GM15510 (cell line): ENCODE results near the gene DMRTA1.

Source experiments
- POLR2A ChIP-seq: IDR thresholded peaks from 3 replicates; pipeline ENCODE4 v1.6.1; 2011; ENCODE audit warnings: borderline replicate concordance; ENCODE audit not compliant: insufficient read length; ENCODE audit errors: extremely low read depth

DMRTA1 gene, protein sequence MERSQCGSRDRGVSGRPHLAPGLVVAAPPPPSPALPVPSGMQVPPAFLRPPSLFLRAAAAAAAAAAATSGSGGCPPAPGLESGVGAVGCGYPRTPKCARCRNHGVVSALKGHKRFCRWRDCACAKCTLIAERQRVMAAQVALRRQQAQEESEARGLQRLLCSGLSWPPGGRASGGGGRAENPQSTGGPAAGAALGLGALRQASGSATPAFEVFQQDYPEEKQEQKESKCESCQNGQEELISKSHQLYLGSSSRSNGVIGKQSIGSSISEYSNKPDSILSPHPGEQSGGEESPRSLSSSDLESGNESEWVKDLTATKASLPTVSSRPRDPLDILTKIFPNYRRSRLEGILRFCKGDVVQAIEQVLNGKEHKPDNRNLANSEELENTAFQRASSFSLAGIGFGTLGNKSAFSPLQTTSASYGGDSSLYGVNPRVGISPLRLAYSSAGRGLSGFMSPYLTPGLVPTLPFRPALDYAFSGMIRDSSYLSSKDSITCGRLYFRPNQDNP

GRCh38 chr9:22446589-22446949, at the start of gene DMRTA1:
Gene DMRTA1 (plus strand): TSS chr9:22446824. CDS start chr9:22447066, 242 bp downstream.
- no peak for TF ChIP-seq POLR2A

- no peak for TF ChIP-seq POLR2A
Measured at GRCh38 chr9:22401671-22402070, 45.0 kb upstream of the DMRTA1 start.

DNA sequence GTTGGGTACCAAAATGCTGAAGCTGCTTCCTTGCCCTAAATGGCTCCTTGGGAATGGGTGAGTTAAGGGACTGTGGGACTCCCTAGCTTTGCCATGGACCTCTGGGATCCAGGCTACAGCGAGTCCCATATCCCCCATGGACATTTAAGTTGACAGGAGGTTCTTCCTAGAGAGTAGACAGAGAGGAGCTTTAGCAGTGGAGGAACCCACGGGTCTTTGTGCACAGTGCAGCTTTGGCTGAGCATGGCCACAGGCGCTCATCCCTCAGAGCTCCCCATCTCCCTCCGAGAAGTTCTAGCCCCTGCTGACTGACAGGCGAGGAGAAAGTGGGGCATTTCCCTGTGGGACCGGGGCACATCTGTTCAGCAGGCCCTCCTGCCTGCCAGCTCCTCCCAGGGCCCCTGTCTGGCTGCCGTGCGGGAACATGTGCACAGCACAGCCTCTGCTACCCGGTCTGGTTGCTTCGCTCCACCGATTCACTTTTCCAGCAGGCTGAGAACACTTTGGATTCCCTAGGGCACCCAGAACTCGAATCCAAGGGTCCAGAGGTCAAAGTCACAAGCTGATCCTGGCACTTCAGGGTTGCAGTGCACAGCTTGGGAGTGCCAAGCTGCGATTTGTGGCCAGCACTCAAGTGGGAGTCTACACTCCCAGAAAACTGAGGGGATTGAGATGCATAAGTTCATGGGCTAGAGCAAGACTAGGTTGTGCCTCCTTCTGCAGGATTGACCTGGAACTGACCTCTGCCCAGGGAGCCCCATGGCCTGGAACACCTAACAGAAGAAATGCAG, 40.6 kb upstream of the DMRTA1 start:
- no peak for TF ChIP-seq POLR2A

- TF ChIP-seq POLR2A = no peak
Measured at GRCh38 chr9:22413884-22414283, 32.7 kb upstream of the DMRTA1 start.

GRCh38 chr9:22415941-22416691, 30.5 kb upstream of the DMRTA1 start:
- TF ChIP-seq POLR2A = no peak

- TF ChIP-seq POLR2A = no peak
Measured at GRCh38 chr9:22416692-22417060, 29.9 kb upstream of the DMRTA1 start.

DNA sequence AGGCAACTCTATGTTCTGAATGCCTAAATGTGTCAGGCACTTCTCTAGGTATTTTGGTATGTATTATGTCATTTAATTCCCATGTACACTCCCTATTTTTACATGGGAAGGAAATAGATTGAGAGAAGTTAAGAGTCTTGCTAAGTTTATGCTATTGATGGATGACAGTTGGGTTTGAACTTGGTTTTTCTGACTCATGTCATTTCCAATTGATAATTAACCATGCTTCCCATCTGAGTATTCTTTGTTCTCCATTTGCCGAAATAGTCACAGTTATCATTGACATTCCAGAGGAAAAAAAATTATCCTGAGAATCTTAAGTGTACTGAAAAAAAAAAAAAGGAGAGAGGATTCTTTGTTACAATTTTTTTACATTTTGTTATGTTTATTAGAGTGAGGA, 23.1 kb upstream of the DMRTA1 start:
- TF ChIP-seq POLR2A = no peak

DNA sequence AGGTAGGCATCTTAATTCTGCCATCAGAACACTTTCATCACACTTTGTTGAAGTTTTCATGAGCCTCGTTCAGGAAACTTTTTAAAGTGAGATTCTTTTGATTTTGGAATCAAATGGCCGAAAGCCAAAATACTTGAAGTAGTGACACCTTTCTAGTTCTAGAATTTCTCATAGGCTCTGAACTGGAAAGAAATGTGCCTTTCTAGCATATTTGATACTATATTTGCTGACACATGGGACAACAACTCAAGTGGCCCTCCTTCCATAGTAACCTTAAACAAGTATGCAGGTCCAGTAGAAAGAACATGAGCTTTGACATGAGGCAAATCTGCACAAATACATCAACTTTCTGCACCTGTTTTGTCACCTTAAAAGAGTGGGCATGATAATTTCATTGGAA, 22.0 kb upstream of the DMRTA1 start:
- TF ChIP-seq POLR2A = no peak

- TF ChIP-seq POLR2A = no peak
Measured at GRCh38 chr9:22425551-22425950, 21.1 kb upstream of the DMRTA1 start.

DNA sequence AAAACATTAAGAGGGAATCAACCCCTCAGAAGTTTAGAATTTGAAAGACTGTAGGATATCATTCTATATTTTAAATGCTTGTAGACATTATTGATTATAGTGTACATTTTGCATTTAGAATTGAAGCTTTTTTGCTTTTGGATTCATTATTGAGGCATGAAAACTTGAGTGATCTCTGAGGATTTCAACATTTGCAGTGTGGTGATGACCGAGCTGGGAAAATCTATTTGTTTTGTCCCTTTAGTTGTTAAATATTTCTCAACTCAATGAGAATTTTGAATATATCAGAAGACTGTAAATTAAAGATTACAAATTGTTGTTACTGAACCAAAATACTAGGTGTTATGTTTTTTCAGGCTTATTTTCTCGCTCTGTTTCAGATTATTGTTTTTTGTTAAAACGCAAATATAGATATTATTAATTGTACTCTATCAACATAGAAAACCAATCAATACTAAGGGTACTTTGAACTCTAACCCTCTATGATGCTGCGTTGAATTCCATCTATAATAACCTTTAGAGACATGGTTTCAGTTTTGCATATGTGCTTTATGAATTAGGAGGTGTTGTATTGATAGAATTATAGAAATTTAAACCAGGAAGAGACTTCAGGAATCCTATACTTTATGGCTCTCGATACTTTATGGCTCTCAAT, 19.3 kb upstream of the DMRTA1 start:
- TF ChIP-seq POLR2A = no peak

- no peak for TF ChIP-seq POLR2A
Measured at GRCh38 chr9:22433691-22434090, 12.9 kb upstream of the DMRTA1 start.

GRCh38 chr9:22440841-22441240, 5.8 kb upstream of the DMRTA1 start:
- TF ChIP-seq POLR2A = no peak

DNA sequence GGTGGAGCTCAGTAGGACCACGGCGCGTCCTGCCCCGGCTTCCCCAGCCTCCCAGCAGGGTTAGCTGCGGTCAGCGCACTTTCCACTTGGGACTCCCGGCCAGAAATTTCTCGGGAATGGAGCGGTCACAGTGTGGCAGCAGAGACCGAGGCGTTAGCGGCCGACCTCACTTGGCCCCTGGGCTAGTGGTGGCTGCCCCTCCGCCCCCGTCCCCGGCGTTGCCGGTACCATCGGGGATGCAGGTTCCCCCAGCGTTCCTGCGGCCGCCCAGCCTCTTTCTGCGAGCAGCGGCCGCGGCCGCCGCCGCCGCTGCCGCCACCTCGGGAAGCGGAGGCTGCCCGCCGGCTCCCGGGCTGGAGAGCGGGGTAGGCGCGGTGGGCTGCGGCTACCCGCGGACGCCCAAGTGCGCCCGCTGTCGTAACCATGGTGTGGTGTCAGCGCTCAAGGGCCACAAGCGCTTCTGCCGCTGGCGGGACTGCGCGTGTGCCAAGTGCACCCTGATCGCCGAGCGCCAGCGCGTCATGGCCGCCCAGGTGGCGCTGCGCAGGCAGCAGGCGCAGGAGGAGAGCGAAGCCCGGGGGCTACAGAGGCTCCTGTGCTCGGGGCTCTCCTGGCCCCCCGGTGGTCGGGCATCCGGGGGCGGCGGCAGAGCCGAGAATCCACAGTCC, 460 bp downstream of the DMRTA1 start:
- no peak for TF ChIP-seq POLR2A

GRCh38 chr9:22447618-22448305, 1.1 kb downstream of the DMRTA1 start:
- no peak for TF ChIP-seq POLR2A

DNA sequence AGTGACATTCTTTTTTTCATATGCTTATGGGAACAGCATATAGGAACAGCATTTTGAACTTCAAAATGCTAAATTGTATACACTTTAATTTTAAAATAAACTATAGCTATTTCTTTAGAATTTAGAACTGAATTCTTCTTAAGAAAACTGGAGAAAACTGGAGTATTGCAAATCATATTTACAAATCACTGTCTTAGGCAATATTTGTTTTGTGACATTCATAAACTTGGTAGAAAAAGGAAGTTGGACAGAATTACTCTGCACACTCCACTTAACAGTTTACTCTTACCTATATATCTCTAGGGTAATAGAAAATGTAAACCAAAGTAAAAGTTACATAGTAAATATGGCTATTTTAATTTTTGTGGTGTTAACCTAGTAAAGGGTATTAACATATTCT, 3.1 kb downstream of the DMRTA1 start:
- no peak for TF ChIP-seq POLR2A
